HepG2 (cell line): Measurements from ENCODE around the gene SMTNL2. TPM values are rescaled to one million over a fixed set of nuclear protein-coding genes. Genes with fewer than 3 reads are reported as not detected.

Experiments used
- ADNP ChIP-seq: sonication (generic); formaldehyde crosslinking; IDR thresholded peaks from 2 replicates; pipeline ENCODE4 v1.4.0; 2020; ENCODE audit warnings: missing genetic modification reagents
- CCDC6 ChIP-seq: sonication (generic); formaldehyde crosslinking; IDR thresholded peaks from 2 replicates; pipeline ENCODE4 v1.8.1; 2022; ENCODE audit warnings: mild to moderate bottlenecking, missing genetic modification reagents, moderate library complexity
- CEBPZ ChIP-seq: IDR thresholded peaks from 2 replicates; pipeline ENCODE4 v1.6.1; 2012; ENCODE audit warnings: low read length, improper control_type of control experiment
- KLF6 ChIP-seq: IDR thresholded peaks from 2 replicates; pipeline ENCODE4 v1.8.0; 2016; ENCODE audit warnings: missing biosample characterization, missing genetic modification reagents
- KLF9 ChIP-seq: IDR thresholded peaks from 2 replicates; pipeline ENCODE4 v1.6.1; 2016; ENCODE audit warnings: low read depth
- SIN3B ChIP-seq: fragments of 150-350 bp; IDR thresholded peaks from 2 replicates; pipeline ENCODE4 v1.6.1; 2014; ENCODE audit warnings: low read length
- SMAD3 ChIP-seq: sonication (generic); formaldehyde crosslinking; IDR thresholded peaks from 2 replicates; pipeline ENCODE4 v1.4.0; 2020; ENCODE audit warnings: missing genetic modification reagents
- SNAPC4 ChIP-seq: sonication (generic); formaldehyde crosslinking; IDR thresholded peaks from 2 replicates; pipeline ENCODE4 v1.4.0; 2020; ENCODE audit warnings: mild to moderate bottlenecking, missing genetic modification reagents
- ZNF136 ChIP-seq: sonication (generic); formaldehyde crosslinking; IDR thresholded peaks from 2 replicates; pipeline ENCODE4 v1.8.1; 2022; ENCODE audit warnings: low read depth, mild to moderate bottlenecking, moderate library complexity, missing genetic modification reagents
- ZNF205 ChIP-seq: IDR thresholded peaks from 2 replicates; pipeline ENCODE4 v1.6.1; 2018; ENCODE audit warnings: missing biosample characterization, missing genetic modification reagents
- ZNF501 ChIP-seq: sonication (generic); formaldehyde crosslinking; IDR thresholded peaks from 2 replicates; pipeline ENCODE4 v1.5.1; 2020; ENCODE audit warnings: mild to moderate bottlenecking, moderate library complexity, missing genetic modification reagents
- ZNF512 ChIP-seq: sonication (generic); formaldehyde crosslinking; IDR thresholded peaks from 2 replicates; pipeline ENCODE4 v1.4.0; 2020; ENCODE audit warnings: mild to moderate bottlenecking, missing genetic modification reagents
- ZNF644 ChIP-seq: IDR thresholded peaks from 2 replicates; pipeline ENCODE4 v1.6.1; 2016; ENCODE audit warnings: low read depth
- ZNF878 ChIP-seq: sonication (generic); formaldehyde crosslinking; IDR thresholded peaks from 2 replicates; pipeline ENCODE4 v1.8.1; 2023; ENCODE audit warnings: mild to moderate bottlenecking, missing genetic modification reagents, moderate library complexity
- polyA plus RNA-seq, 8 experiments: library from polyadenylated mRNA; depleted of rRNA in 3 of 8; stranded (reverse) in 7 of 8; unstranded in 1 of 8; fragments of >200 nt; fragmentation: Illumina TruSeq in 4 of 8; extraction: Trizol in 4 of 8; gene quantifications; 2 replicates each; pipeline versions ENCODE4 v1.2.1 to v1.2.3, GENCODE V29; 2011 to 2016; ENCODE audit warnings: low read depth in 4 of 8, missing spikeins in 1 of 8, mixed read lengths in 1 of 8; ENCODE audit not compliant: insufficient read depth in 1 of 8
- total RNA-seq, 5 experiments: library from RNA; depleted of rRNA; stranded (reverse); fragments of >200 nt; fragmentation: Illumina TruSeq; extraction: Trizol; gene quantifications; 2 replicates each; pipeline ENCODE4 v1.2.3, GENCODE V29; 2016; ENCODE audit warnings: low read depth in 1 of 5
- TF ChIP-seq, protein P1 (sequence below): sonication (generic); formaldehyde crosslinking; IDR thresholded peaks from 2 replicates; pipeline ENCODE4 v1.8.0; 2022; ENCODE audit warnings: missing genetic modification reagents, mild to moderate bottlenecking, borderline replicate concordance
- TF ChIP-seq, protein P2 (sequence below): sonication (generic); formaldehyde crosslinking; IDR thresholded peaks from 2 replicates; pipeline ENCODE4 v1.4.0; 2020; ENCODE audit warnings: mild to moderate bottlenecking, missing genetic modification reagents, borderline replicate concordance

SMTNL2 gene
- total and polyA plus RNA-seq, 2 of the 13 experiments (the other 11 are each of a cell fraction or from before 2014, with no cell fraction given): 0.41 to 5.1 TPM

DNA sequence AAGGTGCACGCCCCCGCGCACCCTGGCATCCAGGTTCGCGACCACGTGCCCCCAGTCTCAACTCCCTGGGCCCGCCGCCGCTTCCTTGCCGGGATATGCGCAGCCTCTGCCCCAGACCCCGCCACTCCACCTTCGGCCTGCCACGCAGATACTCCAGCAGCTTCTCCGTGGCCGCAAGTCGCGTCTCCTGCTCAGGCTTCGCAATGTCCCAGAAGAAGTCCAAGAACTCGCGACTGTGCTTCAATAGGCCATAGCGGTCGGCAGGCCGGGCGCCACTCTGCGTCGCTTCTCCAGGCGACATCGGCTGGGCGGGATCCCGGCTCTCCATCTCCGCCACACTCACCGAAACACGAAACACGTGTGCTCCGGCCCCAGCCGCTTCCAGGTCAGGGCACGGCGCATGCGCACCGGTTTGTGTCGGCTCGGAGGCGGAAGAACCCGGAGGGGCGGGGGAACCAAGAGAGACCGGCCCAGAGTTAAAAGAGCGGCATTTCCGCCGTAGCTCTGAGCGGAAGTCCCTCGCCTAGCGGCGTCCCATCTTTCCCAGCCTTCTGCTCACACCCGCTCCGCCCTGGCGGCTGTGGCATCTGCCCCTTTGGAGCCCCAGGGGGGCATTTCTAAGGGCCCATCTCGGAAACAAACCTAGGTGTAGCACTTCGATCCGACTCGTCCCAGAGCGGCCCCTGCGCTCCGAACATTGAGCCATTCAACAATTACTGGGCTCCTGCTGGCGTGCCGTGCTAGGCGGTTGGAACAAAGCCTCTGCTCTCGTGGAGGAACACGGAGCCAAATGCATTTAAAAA is 29.1 kb upstream of the SMTNL2 start, which contains the start of gene MYBBP1A (continued):
- TF ChIP-seq, protein P1, sequence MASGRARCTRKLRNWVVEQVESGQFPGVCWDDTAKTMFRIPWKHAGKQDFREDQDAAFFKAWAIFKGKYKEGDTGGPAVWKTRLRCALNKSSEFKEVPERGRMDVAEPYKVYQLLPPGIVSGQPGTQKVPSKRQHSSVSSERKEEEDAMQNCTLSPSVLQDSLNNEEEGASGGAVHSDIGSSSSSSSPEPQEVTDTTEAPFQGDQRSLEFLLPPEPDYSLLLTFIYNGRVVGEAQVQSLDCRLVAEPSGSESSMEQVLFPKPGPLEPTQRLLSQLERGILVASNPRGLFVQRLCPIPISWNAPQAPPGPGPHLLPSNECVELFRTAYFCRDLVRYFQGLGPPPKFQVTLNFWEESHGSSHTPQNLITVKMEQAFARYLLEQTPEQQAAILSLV (CRISPR knock-in tag): no peak; the same call in 1 of the 2 replicates
- TF ChIP-seq SIN3B: no peak; the same call in 1 of the 2 replicates
- TF ChIP-seq ZNF512 (CRISPR knock-in tag): no peak
- peak; percentile 77; the same call in 1 of the 2 replicates for TF ChIP-seq KLF9 (CRISPR knock-in tag)
- no peak for TF ChIP-seq CEBPZ
- TF ChIP-seq ZNF878 (CRISPR knock-in tag): peak; percentile 68; the same call in 1 of the 2 replicates
- peak; percentile 95 for TF ChIP-seq CCDC6 (CRISPR knock-in tag)
- TF ChIP-seq ZNF136: 0 out of 2 replicates have a peak, but pooled peaks have one; percentile 24
- TF ChIP-seq, protein P2, sequence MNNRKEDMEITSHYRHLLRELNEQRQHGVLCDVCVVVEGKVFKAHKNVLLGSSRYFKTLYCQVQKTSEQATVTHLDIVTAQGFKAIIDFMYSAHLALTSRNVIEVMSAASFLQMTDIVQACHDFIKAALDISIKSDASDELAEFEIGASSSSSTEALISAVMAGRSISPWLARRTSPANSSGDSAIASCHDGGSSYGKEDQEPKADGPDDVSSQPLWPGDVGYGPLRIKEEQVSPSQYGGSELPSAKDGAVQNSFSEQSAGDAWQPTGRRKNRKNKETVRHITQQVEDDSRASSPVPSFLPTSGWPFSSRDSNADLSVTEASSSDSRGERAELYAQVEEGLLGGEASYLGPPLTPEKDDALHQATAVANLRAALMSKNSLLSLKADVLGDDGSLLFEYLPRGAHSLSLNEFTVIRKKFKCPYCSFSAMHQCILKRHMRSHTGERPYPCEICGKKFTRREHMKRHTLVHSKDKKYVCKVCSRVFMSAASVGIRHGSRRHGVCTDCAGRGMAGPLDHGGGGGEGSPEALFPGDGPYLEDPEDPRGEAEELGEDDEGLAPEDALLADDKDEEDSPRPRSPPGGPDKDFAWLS: no peak
- TF ChIP-seq ZNF644: no peak
- TF ChIP-seq SNAPC4 (CRISPR knock-in tag): peak; percentile 93; the same call in 1 of the 2 replicates
- TF ChIP-seq SMAD3: 0 out of 2 replicates have a peak, but pooled peaks have one; percentile 44
- TF ChIP-seq ZNF501 (CRISPR knock-in tag): peak; percentile 96
- no peak; the same call in 1 of the 2 replicates for TF ChIP-seq ZNF205
- TF ChIP-seq ADNP (CRISPR knock-in tag): no peak
- TF ChIP-seq KLF6 (CRISPR knock-in tag): 0 out of 2 replicates have a peak, but pooled peaks have one; percentile 33
